ENCODE data around the gene PLIN1.

The PLIN1 gene

DNA sequence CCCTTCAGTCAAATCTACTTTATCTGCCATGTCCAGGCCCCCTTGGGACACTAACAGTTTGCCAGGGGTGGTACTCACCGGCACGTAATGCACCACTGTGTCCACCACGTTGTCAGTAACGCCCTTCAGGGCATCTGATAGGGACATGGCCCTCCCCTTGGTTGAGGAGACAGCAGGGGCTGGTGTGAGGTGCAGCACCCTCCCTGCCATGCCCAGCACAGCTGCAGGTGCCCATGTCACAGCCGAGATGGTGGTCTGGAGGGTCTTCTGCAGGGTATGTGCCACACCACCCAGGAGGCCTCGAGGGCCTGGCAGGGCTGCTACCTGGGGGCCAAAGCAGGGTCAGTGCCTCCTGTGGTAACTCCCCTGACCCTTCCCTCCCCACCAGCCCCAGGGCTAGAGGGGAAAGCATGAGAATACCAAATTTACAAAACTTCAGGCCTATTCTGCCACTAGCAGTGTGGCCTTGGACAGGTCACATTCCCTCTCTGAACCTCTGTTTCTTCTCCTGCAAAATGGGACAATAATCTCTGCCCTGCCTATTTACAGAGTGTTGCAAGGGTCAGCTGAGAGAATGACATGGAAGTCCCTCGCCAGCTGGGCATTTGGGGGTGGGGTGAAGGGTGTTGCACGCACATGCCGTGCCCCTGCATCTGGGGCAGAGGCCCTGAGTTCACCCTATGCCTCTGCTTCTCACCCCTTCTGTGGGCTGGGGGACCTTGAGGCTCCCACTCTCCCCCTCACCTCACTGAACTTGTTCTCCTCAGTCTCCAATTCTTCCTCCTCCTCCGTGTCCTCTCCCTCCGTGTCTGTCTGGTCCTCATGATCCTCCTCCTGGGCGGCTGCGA lies 12.1 kb downstream of the PLIN1 start:
- peaks cover 30% of the 10 kb centered on the region for H3K27me3 Mint-ChIP-seq (ENCODE audit: low read depth)
- peaks cover 2% of the 10 kb centered on the region for H3K4me1 Mint-ChIP-seq (ENCODE audit: low read depth)
- H3K27ac Mint-ChIP-seq = no peak overlapping the region
- H3K4me3 Mint-ChIP-seq = peak overlapping the region; percentile 48
- no peaks in the 10 kb centered on the region for H3K9me3 Mint-ChIP-seq
- no peaks in the 10 kb centered on the region for H3K36me3 Mint-ChIP-seq (ENCODE audit: low read depth)

- H3K27me3 Mint-ChIP-seq (ENCODE audit: low read depth) = peaks cover 32% of the 10 kb centered on the region
- no peaks in the 10 kb centered on the region for H3K36me3 Mint-ChIP-seq (ENCODE audit: low read depth)
- H3K9me3 Mint-ChIP-seq = no peaks in the 10 kb centered on the region
- H3K4me3 Mint-ChIP-seq = no peak overlapping the region
- no peak overlapping the region for H3K27ac Mint-ChIP-seq
- H3K4me1 Mint-ChIP-seq (ENCODE audit: low read depth) = peaks cover 2% of the 10 kb centered on the region
These were observed 12.8 kb downstream of the PLIN1 start for GRCh38 chr15:89666184-89666857.

DNA sequence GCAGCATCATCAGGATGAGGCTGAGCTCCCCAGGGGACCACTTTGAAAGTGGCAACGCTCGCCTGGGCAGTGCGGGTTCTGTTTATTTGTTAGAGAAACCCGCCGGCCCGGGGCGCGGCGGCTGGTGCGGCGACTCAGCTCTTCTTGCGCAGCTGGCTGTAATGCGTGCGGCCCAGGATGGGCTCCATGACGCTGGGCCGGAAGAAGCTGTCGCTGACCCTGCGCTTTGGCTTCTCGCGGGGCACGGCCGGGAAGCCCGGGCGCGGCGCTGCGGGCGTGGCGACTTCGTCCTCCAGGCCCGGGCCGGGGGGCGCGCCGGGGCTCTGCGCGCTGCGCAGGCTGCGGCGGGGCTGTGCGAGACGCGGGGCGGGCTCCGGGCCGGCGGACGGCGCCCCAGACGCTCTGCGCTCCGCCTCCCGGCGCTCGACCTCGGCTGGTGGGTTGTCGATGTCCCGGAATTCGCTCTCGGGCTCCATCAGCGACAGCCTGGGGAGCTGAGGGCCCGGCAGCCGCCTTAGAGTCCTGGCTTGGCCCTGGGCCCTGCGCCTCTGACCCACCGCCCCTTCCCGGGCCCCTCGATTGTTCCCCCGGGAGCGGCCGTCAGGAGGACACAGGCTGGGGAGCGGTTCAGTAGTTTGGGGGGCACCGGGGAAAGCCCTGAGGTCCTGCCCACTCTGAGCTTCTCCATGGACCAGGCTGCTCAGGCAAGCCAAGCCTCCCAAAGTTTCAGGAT lies 13.6 kb downstream of the PLIN1 start:
- H3K27ac Mint-ChIP-seq = no peak overlapping the region
- H3K27me3 Mint-ChIP-seq (ENCODE audit: low read depth) = peaks cover 34% of the 10 kb centered on the region
- peaks cover 2% of the 10 kb centered on the region for H3K4me1 Mint-ChIP-seq (ENCODE audit: low read depth)
- no peaks in the 10 kb centered on the region for H3K9me3 Mint-ChIP-seq
- no peaks in the 10 kb centered on the region for H3K36me3 Mint-ChIP-seq (ENCODE audit: low read depth)
- H3K4me3 Mint-ChIP-seq = no peak overlapping the region

DNA sequence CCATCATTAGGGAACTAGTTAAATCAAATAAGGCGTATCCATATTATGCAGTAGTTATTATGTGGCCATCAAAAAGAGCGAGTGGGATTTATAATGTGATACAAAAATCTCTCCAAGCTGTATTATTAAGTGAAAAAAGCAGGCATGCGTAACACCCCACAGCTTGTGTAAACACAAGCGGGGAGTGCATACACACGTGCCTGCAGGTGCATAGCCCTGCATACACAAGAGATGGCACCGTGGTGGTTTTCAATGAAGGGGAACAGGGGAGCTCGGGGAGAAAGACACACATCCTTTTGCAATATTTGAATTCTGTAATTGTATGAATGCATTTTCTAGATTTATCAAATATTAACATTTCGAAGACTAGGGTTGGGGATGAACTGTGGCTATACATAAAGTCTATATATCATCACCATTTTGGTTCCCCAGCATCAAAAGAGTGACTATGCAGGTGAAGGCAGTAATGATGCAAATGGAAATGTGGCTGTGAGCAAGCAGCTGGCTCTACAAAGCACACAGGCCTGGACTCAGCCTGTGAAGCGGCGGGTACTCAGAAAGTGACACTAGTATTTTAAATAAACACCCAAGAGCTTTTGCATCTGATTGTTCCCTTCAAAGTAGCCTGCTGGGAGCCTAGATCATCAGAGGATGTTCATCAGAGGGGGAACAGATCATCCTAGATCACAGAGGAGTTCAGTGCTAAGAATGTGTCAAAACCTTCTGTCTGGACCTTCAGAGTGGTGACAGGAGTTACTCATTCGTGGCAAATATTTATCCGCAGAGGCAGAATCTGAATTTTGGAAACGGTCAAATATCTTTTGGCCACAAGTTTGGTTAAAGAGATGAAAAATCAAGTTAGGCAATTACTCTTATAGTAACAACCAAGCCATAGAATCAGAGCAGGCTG lies 14.5 kb downstream of the PLIN1 start:
- H3K4me3 Mint-ChIP-seq = peak overlapping the region; percentile 45

DNA sequence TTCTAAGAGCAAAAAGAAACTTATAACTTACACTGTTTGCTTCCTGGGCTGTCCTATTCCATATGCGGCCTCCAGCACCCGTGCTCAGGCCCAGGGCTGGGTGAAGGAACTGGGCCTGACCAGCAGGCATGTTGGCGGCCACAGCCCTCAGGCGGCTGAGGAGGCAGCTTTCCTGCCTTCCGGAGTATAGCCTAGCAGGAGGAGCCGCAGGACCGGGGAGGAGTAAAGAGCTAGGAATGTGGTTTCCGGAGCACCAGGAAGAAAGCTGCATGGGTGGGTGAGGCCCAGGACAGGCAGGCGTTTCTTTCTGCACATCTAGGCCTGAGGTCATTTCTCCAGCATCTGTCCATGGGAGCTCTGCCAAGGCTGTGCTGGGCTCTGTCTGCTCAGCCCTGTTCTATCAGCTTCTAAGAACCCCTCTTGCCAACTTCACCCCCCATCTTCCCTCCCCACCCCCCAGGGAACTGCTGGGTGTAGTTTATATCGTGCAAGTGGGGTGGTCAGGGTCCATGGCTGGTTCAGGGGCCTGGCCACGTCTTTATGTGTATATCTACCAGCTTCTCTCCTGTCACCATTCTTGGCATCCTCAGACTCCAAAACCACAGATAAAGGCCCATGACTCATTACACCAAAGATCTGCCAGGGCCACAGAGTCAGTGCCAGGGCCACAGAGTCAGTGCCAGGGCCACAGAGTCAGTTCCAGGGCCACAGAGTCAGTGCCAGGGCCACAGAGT lies 16.1 kb downstream of the PLIN1 start:
- Mint-ChIP-seq H3K36me3 (ENCODE audit: low read depth) (no peaks in the 10 kb centered on the region), H3K27me3 (ENCODE audit: low read depth) (peaks cover 44% of the 10 kb centered on the region), H3K27ac (no peak overlapping the region), H3K4me1 (ENCODE audit: low read depth) (peaks cover 2% of the 10 kb centered on the region), H3K4me3 (no peak overlapping the region), H3K9me3 (no peaks in the 10 kb centered on the region)

More for the DNA sequence above, 14.5 kb downstream of the PLIN1 start:
- H3K4me1 Mint-ChIP-seq (ENCODE audit: low read depth) = peaks cover 2% of the 10 kb centered on the region
- H3K36me3 Mint-ChIP-seq (ENCODE audit: low read depth) = no peaks in the 10 kb centered on the region
- no peaks in the 10 kb centered on the region for H3K9me3 Mint-ChIP-seq
- no peak overlapping the region for H3K27ac Mint-ChIP-seq
- peaks cover 40% of the 10 kb centered on the region for H3K27me3 Mint-ChIP-seq (ENCODE audit: low read depth)

GRCh38 chr15:89660556-89660955 lies 18.6 kb downstream of the PLIN1 start:
- no peak overlapping the region for H3K4me3 Mint-ChIP-seq
- peaks cover 53% of the 10 kb centered on the region for H3K27me3 Mint-ChIP-seq (ENCODE audit: low read depth)
- H3K4me1 Mint-ChIP-seq (ENCODE audit: low read depth) = peaks cover 6% of the 10 kb centered on the region
- H3K27ac Mint-ChIP-seq = no peak overlapping the region
- H3K9me3 Mint-ChIP-seq = no peaks in the 10 kb centered on the region
- peaks cover 3% of the 10 kb centered on the region for H3K36me3 Mint-ChIP-seq (ENCODE audit: low read depth)

- Mint-ChIP-seq H3K27ac (no peak overlapping the region), H3K4me1 (ENCODE audit: low read depth) (peaks cover 9% of the 10 kb centered on the region), H3K27me3 (ENCODE audit: low read depth) (peaks cover 52% of the 10 kb centered on the region), H3K36me3 (ENCODE audit: low read depth) (peaks cover 4% of the 10 kb centered on the region), H3K9me3 (no peaks in the 10 kb centered on the region), H3K4me3 (no peak overlapping the region)
These were observed 19.9 kb downstream of the PLIN1 start for GRCh38 chr15:89659295-89659694.

DNA sequence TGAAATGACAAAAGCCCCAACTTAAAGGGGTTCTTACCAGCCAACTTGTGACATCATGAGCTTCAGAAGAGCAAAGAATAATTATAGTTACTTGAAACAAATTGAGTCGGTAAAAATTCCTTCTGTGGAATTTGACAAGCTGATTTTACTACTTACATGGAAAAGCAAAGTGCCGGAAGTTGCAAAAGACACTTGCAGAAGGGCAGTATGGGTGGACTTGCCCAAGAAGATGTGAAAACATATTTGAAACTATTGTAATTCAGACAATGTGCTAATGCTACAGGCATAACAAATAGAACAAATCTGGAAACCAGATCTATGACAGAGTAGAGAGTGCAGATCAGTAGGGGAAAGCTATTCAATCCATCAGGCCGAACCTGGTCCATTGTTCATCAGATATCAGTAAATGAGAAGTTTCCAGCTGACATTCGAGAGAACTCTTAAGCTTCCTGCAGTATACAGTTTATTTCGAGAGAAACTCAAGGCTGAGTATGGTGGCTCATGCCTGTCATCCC lies 21.4 kb downstream of the PLIN1 start:
- Mint-ChIP-seq H3K27ac (no peak overlapping the region), H3K4me3 (no peak overlapping the region), H3K27me3 (ENCODE audit: low read depth) (peaks cover 59% of the 10 kb centered on the region), H3K9me3 (no peaks in the 10 kb centered on the region), H3K4me1 (ENCODE audit: low read depth) (peaks cover 10% of the 10 kb centered on the region), H3K36me3 (ENCODE audit: low read depth) (peaks cover 4% of the 10 kb centered on the region)

DNA sequence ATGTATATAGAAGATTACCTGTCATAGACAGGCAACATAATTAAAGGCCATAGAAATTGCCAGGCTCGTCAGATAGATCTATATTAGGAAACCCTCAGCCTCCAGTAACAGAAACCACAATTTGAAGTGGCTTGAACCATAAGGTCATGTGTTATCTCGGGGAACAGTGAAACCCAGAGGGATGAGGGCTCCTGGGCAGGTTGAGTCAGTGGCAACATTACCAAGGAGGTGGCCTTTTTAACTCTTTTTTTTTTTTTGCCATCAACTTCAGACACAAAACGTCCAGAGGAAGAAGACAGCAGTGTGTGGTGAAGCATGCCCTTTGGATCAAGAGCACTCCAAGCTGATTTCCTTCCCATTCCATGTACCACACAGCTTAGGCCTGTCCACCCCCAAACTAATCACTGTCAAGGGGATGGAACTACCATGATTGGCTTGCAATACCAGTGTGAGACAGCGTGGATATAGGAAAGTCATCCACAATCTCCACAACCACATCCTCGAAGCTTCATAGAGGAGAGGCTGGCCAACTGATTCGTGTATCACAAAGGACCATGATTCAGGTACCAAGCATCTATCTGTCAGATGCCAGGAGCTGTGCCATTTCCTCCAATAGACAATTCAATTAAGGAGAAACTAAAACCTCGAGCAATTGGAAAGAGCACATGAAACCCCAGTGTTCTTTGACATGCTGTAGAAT lies 22.9 kb downstream of the PLIN1 start:
- peaks cover 10% of the 10 kb centered on the region for H3K4me1 Mint-ChIP-seq (ENCODE audit: low read depth)
- H3K9me3 Mint-ChIP-seq = no peaks in the 10 kb centered on the region
- peaks cover 51% of the 10 kb centered on the region for H3K27me3 Mint-ChIP-seq (ENCODE audit: low read depth)
- no peak overlapping the region for H3K27ac Mint-ChIP-seq
- peak overlapping the region; percentile 56 for H3K4me3 Mint-ChIP-seq
- H3K36me3 Mint-ChIP-seq (ENCODE audit: low read depth) = peaks cover 4% of the 10 kb centered on the region

DNA sequence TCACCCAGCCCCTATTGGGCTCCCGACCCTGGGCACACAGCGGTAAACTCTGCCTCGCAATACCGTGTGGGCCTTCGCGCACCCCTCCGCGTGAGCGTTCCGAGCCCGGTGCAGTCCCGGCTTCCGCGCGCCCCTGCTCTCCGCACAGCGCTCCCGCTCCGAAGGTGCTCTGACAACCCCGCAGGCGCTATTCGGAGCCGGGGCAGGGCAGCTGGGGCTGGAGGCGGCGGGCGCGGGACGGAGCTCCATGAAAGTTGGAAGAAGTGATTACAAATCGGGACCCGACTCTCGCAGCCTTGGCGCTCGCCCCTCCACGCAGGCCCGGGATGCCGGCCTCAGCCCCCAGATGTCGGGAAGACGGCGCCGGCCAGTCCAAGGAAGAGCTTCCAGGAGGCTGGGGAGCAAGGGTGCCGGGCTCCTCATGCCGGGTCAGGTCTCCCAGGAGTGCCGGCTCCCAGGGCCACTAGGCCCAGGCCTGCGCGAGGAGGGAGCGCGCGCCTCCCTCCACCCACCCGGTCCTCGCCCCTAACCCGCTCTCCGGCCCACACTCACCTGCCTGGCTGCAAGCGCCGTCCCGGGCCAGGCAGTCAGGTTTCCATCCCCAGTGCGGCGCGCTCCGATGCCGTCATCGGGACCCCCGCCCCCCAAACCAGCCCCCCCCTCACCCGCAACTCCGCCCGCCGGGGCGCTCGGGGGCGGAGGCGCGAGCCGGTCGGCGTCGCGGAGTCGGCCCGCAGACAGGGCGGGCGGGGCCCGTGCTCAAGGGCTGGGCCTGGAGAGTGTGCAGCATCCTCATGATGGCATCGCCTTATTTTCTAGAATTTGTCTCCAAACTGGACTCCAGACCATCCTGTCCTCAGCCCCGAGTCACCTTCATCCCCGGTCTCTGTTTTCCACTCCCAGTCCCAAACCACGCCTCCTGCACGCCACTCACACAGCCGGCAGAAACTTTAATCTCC lies 24.0 kb downstream of the PLIN1 start, which contains the start of gene KIF7:
KIF7 (minus strand) TSS at position 621 of the 959 bp plus-strand sequence. CDS start 2,537 bp downstream, outside the sequence.
- peaks cover 43% of the 10 kb centered on the region for H3K27me3 Mint-ChIP-seq (ENCODE audit: low read depth)
- no peak within 1 kb of the TSS for H3K27ac Mint-ChIP-seq
- H3K4me3 Mint-ChIP-seq = peak within 1 kb of the TSS; percentile 78
- peaks cover 10% of the 10 kb centered on the region for H3K4me1 Mint-ChIP-seq (ENCODE audit: low read depth)
- peaks cover 4% of the 10 kb centered on the region for H3K36me3 Mint-ChIP-seq (ENCODE audit: low read depth)
- no peaks in the 10 kb centered on the region for H3K9me3 Mint-ChIP-seq

DNA sequence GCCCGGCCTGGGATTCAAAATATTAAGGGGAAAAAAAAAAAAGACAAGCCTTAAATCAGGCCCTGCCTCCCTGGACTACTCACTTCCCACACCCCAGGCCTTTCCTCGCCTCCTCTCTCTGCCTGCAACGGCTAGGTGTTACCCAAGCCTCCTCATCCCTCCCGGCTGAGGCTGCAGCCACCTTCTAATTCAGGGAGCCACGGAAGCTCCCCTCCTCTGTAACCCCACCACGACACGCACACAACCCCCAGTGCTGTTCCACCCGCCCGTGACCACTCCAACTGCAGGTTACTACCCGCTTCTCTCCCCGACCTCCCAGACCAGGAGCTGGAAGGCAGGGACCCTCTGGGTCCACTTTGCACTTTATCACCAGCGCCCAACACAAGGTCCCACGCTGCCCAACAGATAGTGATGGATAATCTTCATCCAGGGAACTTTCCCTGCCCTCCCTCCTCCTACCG lies 24.8 kb downstream of the PLIN1 start:
- H3K27me3 Mint-ChIP-seq (ENCODE audit: low read depth) = peaks cover 42% of the 10 kb centered on the region
- no peaks in the 10 kb centered on the region for H3K9me3 Mint-ChIP-seq
- H3K36me3 Mint-ChIP-seq (ENCODE audit: low read depth) = peaks cover 4% of the 10 kb centered on the region
- peak overlapping the region; percentile 78 for H3K4me3 Mint-ChIP-seq
- peaks cover 10% of the 10 kb centered on the region for H3K4me1 Mint-ChIP-seq (ENCODE audit: low read depth)
- no peak overlapping the region for H3K27ac Mint-ChIP-seq

- Mint-ChIP-seq H3K4me3 (no peak overlapping the region), H3K27ac (no peak overlapping the region), H3K4me1 (ENCODE audit: low read depth) (peaks cover 10% of the 10 kb centered on the region), H3K27me3 (ENCODE audit: low read depth) (peaks cover 36% of the 10 kb centered on the region), H3K36me3 (ENCODE audit: low read depth) (peaks cover 4% of the 10 kb centered on the region), H3K9me3 (no peaks in the 10 kb centered on the region)
These were observed 25.6 kb downstream of the PLIN1 start for GRCh38 chr15:89653578-89653977.

All from T-helper 1 cell treated with Interleukin-12 subunit alpha and Interleukin-12 subunit beta and Interleukin-4 antibody, amounts not matched to agents 30 μg/mL and 1 μg/mL, for 36 hours (primary cell).